Kidney epithelial cell (primary cell): ENCODE data around the gene CDKN2AIPNL. TPM values are rescaled to one million over a fixed set of nuclear protein-coding genes. Genes with fewer than 3 reads are reported as not detected.

Experiments used
- DNase-seq: peaks from one replicate; pipeline ENCODE4 v3.0.0-alpha.2; 2010; ENCODE audit warnings: low read depth
- H3K27me3 ChIP-seq: 2 replicates; pipeline ENCODE4 v1.6.0; 2011; ENCODE audit warnings: low read length; ENCODE audit not compliant: control insufficient read depth, insufficient read depth
- H3K36me3 ChIP-seq: 2 replicates; pipeline ENCODE4 v1.5.1; 2011; ENCODE audit warnings: low read length; ENCODE audit not compliant: control insufficient read depth, insufficient read depth
- H3K4me3 ChIP-seq: 2 replicates; pipeline ENCODE4 v1.5.1; 2011; ENCODE audit warnings: low read depth, mild to moderate bottlenecking, control low read depth, low read length
- total RNA-seq: library from RNA; depleted of rRNA; stranded (reverse); fragments of >200 nt; gene quantifications from 2 replicates; pipeline ENCODE4 v1.2.3, GENCODE V29; 2015
- TF ChIP-seq, protein P1 (sequence below): IDR thresholded peaks from 2 replicates; pipeline ENCODE4 v1.5.1; 2011; ENCODE audit warnings: mild to moderate bottlenecking, moderate library complexity, low read length, control low read depth, inconsistent platforms; ENCODE audit not compliant: insufficient read depth, poor library complexity, severe bottlenecking

Gene CDKN2AIPNL
- total RNA-seq, 1 donor from 2014 or later: 28.3 TPM

DNA sequence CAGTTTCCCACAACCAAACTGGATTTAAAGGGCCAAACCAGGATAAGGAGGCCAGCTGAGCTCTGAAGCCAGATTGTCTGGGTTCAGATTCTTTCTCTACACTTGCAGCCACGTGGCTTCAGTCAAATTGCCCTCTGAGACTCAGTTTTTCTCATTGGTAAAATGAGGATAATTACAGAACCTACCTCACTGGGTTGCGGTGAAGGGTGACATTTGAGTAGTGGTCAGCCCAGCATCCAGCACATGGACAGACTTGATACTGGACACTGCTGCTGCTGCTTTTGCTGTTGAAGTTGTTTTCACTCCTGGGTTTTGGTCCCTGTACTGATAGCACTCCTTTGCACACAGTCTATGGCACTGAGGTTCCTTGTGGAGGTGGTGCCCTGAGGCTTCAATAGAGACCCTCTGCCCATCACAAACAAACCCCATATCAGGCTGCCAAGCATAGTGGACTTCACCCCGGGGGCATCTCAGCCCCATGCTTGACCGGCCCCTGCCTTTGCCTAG is 25.7 kb upstream of the CDKN2AIPNL start:
- H3K36me3 ChIP-seq: no peaks in the 10 kb centered on the region
- no peak for DNase-seq
- H3K27me3 ChIP-seq: no peaks in the 10 kb centered on the region
- TF ChIP-seq, protein P1, sequence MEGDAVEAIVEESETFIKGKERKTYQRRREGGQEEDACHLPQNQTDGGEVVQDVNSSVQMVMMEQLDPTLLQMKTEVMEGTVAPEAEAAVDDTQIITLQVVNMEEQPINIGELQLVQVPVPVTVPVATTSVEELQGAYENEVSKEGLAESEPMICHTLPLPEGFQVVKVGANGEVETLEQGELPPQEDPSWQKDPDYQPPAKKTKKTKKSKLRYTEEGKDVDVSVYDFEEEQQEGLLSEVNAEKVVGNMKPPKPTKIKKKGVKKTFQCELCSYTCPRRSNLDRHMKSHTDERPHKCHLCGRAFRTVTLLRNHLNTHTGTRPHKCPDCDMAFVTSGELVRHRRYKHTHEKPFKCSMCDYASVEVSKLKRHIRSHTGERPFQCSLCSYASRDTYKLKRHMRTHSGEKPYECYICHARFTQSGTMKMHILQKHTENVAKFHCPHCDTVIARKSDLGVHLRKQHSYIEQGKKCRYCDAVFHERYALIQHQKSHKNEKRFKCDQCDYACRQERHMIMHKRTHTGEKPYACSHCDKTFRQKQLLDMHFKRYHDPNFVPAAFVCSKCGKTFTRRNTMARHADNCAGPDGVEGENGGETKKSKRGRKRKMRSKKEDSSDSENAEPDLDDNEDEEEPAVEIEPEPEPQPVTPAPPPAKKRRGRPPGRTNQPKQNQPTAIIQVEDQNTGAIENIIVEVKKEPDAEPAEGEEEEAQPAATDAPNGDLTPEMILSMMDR: no peak
- H3K4me3 ChIP-seq: no peak overlapping the region

DNA sequence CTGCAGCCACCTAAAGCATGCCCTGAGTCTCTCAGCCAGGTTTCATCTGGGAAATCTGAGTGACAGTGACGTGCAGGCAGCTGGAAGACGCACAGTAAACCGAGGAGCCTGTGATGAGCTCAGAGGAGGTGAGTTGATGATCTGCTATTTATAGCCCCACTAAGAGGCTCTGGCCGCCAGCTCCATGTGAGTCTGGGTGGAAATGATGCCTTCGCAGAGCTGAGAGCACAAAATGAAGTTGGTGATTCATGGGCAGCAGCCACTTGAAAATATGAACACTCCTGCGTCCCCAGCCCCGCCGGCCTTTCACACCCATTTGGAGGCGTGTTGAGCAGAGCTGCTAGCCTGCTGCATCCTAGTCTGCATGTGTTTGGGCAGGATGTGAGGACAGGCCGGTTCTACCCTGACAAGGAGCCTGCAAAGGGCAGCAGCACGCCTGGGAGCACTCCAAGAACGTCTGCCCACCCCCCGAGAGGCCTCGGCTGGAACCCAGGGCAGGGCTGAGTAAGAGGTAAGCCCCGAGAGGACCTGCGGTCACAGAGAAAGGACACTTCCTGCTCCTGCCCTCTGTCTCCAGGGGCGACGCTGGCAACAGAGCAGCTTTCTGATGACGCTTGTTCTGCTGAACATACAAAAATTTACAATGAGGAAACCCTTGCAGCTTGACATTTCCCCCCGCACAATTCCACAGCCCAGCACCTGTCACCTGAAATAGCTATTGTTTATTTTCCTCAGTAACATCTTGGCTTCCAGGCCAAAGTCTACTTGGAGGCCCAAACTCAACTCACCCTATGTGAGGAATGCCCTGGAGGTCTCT is 25.1 kb upstream of the CDKN2AIPNL start:
- peak; percentile 75 for DNase-seq
- no peaks in the 10 kb centered on the region for H3K36me3 ChIP-seq
- TF ChIP-seq, protein P1: no peak
- no peak overlapping the region for H3K4me3 ChIP-seq
- no peaks in the 10 kb centered on the region for H3K27me3 ChIP-seq

DNA sequence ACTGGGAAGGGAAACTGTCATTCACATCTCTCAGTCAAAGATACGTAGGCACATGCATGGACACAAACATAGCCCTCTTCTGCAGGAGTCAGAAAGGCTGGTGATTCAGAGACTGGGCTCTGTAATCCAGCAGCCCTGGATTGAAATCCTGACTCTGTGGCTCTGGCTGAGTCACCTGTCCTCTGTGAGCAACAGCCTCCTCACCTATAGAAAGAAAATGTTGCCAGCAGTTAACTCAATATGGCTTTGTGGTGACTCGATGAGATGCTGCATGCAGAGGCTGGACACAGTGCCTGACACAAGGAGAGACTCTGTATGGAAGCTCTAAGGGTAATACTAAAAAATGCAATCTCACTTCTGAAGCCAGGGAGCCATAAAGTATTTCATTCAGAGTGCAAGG is 23.9 kb upstream of the CDKN2AIPNL start:
- TF ChIP-seq, protein P1: no peak
- Histone ChIP-seq H3K36me3 (no peaks in the 10 kb centered on the region), H3K27me3 (no peaks in the 10 kb centered on the region), H3K4me3 (no peak overlapping the region)
- no peak for DNase-seq

DNA sequence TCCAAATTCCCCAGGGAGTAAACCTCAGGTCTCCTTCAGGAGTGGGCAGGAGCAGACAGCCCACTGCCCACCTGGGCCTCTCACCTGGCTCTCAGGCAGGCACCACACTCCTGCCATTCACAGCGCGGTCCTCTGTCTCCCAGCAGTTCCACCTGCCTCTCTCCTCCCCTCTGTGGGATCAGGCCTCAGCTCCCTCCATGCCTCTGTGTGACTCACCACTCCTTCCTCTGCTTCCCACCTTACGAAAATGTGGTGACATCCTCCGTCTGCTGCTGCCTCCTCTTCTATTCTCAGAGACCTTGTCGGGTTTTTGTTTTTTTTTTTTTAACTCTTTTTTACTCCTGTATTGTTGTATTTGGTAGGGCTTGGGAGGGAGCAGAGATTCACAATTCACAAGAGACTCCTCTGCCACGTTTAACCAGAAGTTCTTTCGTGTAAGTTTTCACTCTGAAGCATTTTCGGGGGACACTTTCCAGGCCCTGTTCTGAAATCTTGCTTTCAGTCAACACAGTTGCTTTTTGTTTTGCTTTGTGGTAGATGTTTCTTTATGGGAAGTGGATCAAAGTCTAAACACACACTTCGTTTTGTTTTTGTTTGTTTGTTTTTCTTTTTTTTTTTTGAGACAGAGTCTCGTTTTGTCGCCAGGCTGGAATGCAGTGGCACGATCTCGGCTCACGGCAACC is 21.1 kb upstream of the CDKN2AIPNL start:
- Histone ChIP-seq H3K27me3 (no peaks in the 10 kb centered on the region), H3K4me3 (no peak overlapping the region), H3K36me3 (no peaks in the 10 kb centered on the region)
- no peak for DNase-seq
- TF ChIP-seq, protein P1: no peak

DNA sequence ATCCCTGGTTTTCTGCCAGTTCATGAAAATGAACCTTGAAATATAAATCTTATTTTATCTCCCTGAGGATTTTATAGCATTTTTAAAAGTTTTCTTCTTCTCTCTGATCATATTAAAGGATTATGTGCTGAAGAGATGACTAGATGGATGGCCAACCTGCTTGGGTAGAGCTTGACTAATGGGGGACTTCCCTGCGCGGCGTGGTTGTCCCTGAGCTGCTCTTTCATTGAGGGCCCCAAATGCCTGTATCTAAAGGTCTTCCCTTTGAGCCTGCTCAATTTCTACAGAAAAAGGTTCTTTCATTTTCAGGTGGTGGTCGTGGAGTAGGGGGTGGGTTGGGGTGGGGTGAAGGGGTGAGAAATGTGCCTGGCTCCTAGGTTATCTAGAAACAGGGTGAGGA is 20.5 kb upstream of the CDKN2AIPNL start:
- H3K27me3 ChIP-seq: no peaks in the 10 kb centered on the region
- H3K36me3 ChIP-seq: no peaks in the 10 kb centered on the region
- TF ChIP-seq, protein P1: no peak
- no peak overlapping the region for H3K4me3 ChIP-seq
- no peak for DNase-seq
